Measurements from ENCODE around the gene OR2W3. TPM values are rescaled to one million over a fixed set of nuclear protein-coding genes. Genes with fewer than 3 reads are reported as not detected.

OR2W3 gene
- total RNA-seq (under 1 TPM in 1 of 5 donors, not detected in 4; 0.92 TPM), polyA plus RNA-seq (under 1 TPM in 1 of 3 donors, not detected in 2; 0.13 TPM)
- long read RNA-seq, donor 1, partial matches to known transcripts: 0 of 1 reads
- long read RNA-seq, donor 1, other reads (novel, unspliced or antisense): 0 of 1 reads
- long read RNA-seq, donor 2: 0 reads
- long read RNA-seq, donor 3: 0 reads
- long read RNA-seq, donor 4: 0 reads
- long read RNA-seq, donor 5: 0 reads
- long read RNA-seq, donor 6: 0 reads
- long read RNA-seq, donor 7: 0 reads
- long read RNA-seq, donor 8: 0 reads
- long read RNA-seq, donor 9, partial matches to known transcripts: 0 of 1 reads
- long read RNA-seq, donor 9, other reads (novel, unspliced or antisense): 0 of 1 reads
- long read RNA-seq, donor 10: 0 reads

DNA sequence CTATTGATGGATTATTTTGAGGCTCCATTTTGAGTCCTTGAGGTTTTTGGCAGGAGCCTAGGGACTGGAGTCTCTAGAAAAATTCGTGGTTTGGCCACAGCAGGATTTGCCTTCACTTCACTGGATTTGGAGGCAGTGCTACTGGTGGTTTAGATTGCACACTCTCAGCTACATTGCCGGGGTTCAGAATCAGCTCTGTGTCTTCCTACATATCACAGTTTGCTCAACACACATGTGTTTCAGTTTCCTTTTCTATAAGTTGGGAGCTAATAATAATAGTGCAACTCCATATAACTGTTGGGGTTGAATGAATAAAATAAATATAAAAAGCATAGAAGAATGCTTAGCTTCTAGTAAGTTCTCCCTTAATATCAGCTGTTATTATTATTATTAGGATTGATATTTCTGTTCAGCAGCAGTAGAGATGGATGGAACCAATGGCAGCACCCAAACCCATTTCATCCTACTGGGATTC, at the start of gene OR2W3:
TSS of gene OR2W3 (plus strand) at position 425 of the 475 bp plus-strand sequence. CDS start at position 425, 0 bp downstream.
- 40 to 46% (median 44%) methylated on average over 2 of the region's 2 CpGs for WGBS, 5 donors
- TF ChIP-seq POLR2A (IDR thresholded peaks at IDR 0.05) (no peak), POLR2AphosphoS5 (IDR thresholded peaks at IDR 0.05) (no peak), EP300 (IDR thresholded peaks at IDR 0.05) (no peak)
- TF ChIP-seq, protein P1, sequence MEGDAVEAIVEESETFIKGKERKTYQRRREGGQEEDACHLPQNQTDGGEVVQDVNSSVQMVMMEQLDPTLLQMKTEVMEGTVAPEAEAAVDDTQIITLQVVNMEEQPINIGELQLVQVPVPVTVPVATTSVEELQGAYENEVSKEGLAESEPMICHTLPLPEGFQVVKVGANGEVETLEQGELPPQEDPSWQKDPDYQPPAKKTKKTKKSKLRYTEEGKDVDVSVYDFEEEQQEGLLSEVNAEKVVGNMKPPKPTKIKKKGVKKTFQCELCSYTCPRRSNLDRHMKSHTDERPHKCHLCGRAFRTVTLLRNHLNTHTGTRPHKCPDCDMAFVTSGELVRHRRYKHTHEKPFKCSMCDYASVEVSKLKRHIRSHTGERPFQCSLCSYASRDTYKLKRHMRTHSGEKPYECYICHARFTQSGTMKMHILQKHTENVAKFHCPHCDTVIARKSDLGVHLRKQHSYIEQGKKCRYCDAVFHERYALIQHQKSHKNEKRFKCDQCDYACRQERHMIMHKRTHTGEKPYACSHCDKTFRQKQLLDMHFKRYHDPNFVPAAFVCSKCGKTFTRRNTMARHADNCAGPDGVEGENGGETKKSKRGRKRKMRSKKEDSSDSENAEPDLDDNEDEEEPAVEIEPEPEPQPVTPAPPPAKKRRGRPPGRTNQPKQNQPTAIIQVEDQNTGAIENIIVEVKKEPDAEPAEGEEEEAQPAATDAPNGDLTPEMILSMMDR (IDR thresholded peaks at IDR 0.05): no peak

DNA sequence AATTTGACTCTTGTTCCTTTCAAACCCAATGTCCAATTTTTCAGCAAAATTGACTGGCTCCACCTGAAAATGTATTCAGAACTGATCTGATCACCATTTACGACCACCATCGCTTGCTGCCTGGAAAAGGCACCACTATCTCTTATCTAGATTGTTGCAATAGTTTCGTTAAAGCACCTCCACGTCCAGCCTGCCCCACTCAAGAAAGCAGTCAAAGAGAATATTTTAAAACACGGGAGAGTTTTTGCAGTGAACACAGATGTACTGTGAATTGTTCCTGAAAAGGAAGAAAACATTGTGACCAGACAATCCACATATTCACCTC, 49.7 kb upstream of the OR2W3 start:
- TF ChIP-seq EP300 (IDR thresholded peaks at IDR 0.05): no peak
- TF ChIP-seq POLR2AphosphoS5 (IDR thresholded peaks at IDR 0.05): no peak
- TF ChIP-seq, protein P1 (IDR thresholded peaks at IDR 0.05): no peak
- TF ChIP-seq POLR2A (IDR thresholded peaks at IDR 0.05): no peak
- intact Hi-C loops (cut with DNase I; ENCODE audit: low total_unique reads): no loop called here
- Histone ChIP-seq H3K27me3 (no peaks in the 10 kb centered on the region), H3K36me3 (no peaks in the 10 kb centered on the region), H3K4me3 (no peak overlapping the region), H3K9me3 (peaks cover 0 to 3% (median 0%) of the 10 kb centered on the region in 4 donors), H3K27ac (no peak overlapping the region), H3K4me1 (no peaks in the 10 kb centered on the region)
- WGBS, 5 donors: 63 to 73% (median 69%) methylated on average over 5 of the region's 5 CpGs
- DNase-seq: no peak

More for the DNA sequence above, at the start of gene OR2W3:
- peaks cover 0 to 13% (median 7%) of the 10 kb centered on the region in 4 donors for H3K9me3 ChIP-seq
- intact Hi-C loops (cut with DNase I; ENCODE audit: low total_unique reads): no loop called here
- H3K36me3 ChIP-seq: peaks cover 0 to 9% (median 0%) of the 10 kb centered on the region in 4 donors
- H3K27ac ChIP-seq: no peak within 1 kb of the TSS
- no peaks in the 10 kb centered on the region for H3K27me3 ChIP-seq
- no peak for DNase-seq
- no peak within 1 kb of the TSS for H3K4me3 ChIP-seq
- no peaks in the 10 kb centered on the region for H3K4me1 ChIP-seq

DNA sequence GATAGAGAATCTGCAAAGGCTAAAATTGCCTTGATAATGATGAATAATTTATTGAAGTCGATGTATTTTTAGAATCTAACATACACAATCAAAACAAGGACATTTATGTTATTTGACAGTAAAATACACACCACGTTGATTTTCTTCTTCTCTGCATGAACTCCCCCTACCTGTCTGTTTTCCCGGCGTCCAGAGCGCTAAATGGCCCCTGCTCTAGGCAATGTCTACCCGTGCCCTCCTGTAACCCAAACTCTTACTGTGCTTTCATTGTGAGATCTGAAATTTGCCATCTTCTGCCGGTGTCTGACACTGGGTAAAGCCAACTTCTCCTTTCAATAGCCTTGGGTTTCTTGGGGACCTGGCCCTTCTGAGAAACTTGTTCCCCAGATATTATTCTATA, 47.0 kb upstream of the OR2W3 start:
- Histone ChIP-seq H3K9me3 (peaks cover 0 to 6% (median 2%) of the 10 kb centered on the region in 4 donors), H3K4me1 (no peaks in the 10 kb centered on the region), H3K27ac (no peak overlapping the region), H3K27me3 (peaks cover 0 to 3% (median 0%) of the 10 kb centered on the region in 3 donors), H3K36me3 (no peaks in the 10 kb centered on the region), H3K4me3 (no peak overlapping the region)
- DNase-seq: no peak
- intact Hi-C loops (cut with DNase I; ENCODE audit: low total_unique reads): no loop called here
- TF ChIP-seq POLR2AphosphoS5 (IDR thresholded peaks at IDR 0.05) (no peak), POLR2A (IDR thresholded peaks at IDR 0.05) (no peak), EP300 (IDR thresholded peaks at IDR 0.05) (no peak)
- TF ChIP-seq, protein P1 (IDR thresholded peaks at IDR 0.05): no peak
- WGBS, 5 donors: 83 to 86% (median 84%) methylated on average over 7 of the region's 7 CpGs

DNA sequence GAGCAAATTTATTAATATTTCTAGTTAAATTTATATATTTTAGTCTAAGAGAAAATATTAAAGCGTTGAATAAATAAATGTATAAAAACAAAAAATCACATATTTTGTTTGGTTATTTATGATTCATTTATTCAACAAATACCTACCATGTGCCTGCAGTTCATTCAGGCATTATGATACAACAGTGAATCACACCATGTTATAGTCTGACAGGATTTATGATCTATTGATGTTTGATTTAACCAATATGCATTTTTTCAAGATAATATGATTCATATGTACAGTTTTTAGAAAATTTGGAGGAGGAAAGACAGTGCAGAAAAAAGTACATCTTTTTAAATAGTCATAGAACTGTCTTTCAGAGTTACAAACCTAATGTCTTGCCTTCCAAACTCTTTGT, 45.8 kb upstream of the OR2W3 start:
- H3K4me1 ChIP-seq: no peaks in the 10 kb centered on the region
- peaks cover 0 to 3% (median 0%) of the 10 kb centered on the region in 3 donors for H3K27me3 ChIP-seq
- no peak for DNase-seq
- no peak overlapping the region for H3K27ac ChIP-seq
- 80 to 96% (median 86%) methylated on average over 1 of the region's 1 CpG for WGBS, 5 donors
- intact Hi-C loops (cut with DNase I; ENCODE audit: low total_unique reads): no loop called here
- no peak overlapping the region for H3K4me3 ChIP-seq
- TF ChIP-seq POLR2A (IDR thresholded peaks at IDR 0.05) (no peak), EP300 (IDR thresholded peaks at IDR 0.05) (no peak), POLR2AphosphoS5 (IDR thresholded peaks at IDR 0.05) (no peak)
- TF ChIP-seq, protein P1 (IDR thresholded peaks at IDR 0.05): no peak
- H3K9me3 ChIP-seq: peaks cover 0 to 6% (median 2%) of the 10 kb centered on the region in 4 donors
- no peaks in the 10 kb centered on the region for H3K36me3 ChIP-seq
